Measurements from ENCODE around the gene HTR1A. TPM values are rescaled to one million over a fixed set of nuclear protein-coding genes. Genes with fewer than 3 reads are reported as not detected.

HTR1A gene
- total RNA-seq, 1 donor from 2014 or later, result 20.4 TPM

Other genes starting within 250 kb of the HTR1A start
- gene RNF180, start 203.4 kb upstream of the HTR1A start, total RNA-seq, result 87.6 TPM